NCI-H146 treated with DMSO at 0.1 percent for 48 hours (cell line): ENCODE measurements around the gene FBXO38.
"Not testable (repeated sequence)": the region's sequence is repeated elsewhere in the genome, so short reads cannot be mapped to it uniquely, and the experiment has no call there.

ENCODE experiments used
- DNase-seq: peaks from one replicate; lab custom pipeline; 2025; ENCODE audit not compliant: unreplicated experiment; lab: John Stamatoyannopoulos, UW

FBXO38 gene

GRCh38 chr5:148426514-148426913 is 42.8 kb downstream of the FBXO38 start:
- DNase-seq = no peak

GRCh38 chr5:148427370-148428042 is 43.7 kb downstream of the FBXO38 start:
- DNase-seq = no peak

- DNase-seq = no peak
Measured at GRCh38 chr5:148428848-148429247, 45.1 kb downstream of the FBXO38 start.

GRCh38 chr5:148433826-148434225 is 50.1 kb downstream of the FBXO38 start:
- DNase-seq = no peak

GRCh38 chr5:148436029-148436428 is 52.3 kb downstream of the FBXO38 start:
- no peak for DNase-seq

GRCh38 chr5:148437249-148437648 is 53.5 kb downstream of the FBXO38 start:
- DNase-seq = no peak

GRCh38 chr5:148438933-148439332 is 55.2 kb downstream of the FBXO38 start:
- DNase-seq = no peak

GRCh38 chr5:148443241-148443640 is 59.5 kb downstream of the FBXO38 start:
- DNase-seq = no peak

- no peak for DNase-seq
Measured at GRCh38 chr5:148443998-148444397, 60.2 kb downstream of the FBXO38 start.

- no peak for DNase-seq
Measured at GRCh38 chr5:148445578-148445977, 61.8 kb downstream of the FBXO38 start.

- no peak for DNase-seq
Measured at GRCh38 chr5:148446611-148447010, 62.9 kb downstream of the FBXO38 start.

GRCh38 chr5:148452499-148453193 is 68.9 kb downstream of the FBXO38 start:
- DNase-seq = no peak

- DNase-seq = no peak
Measured at GRCh38 chr5:148454576-148454975, 70.8 kb downstream of the FBXO38 start.

- DNase-seq = no peak
Measured at GRCh38 chr5:148455185-148455584, 71.4 kb downstream of the FBXO38 start.

GRCh38 chr5:148457183-148457620 is 73.4 kb downstream of the FBXO38 start:
- DNase-seq = peak; percentile 67

GRCh38 chr5:148458036-148458888 is 74.5 kb downstream of the FBXO38 start:
- DNase-seq = no peak

- DNase-seq = no peak
Measured at GRCh38 chr5:148459669-148460068, 75.9 kb downstream of the FBXO38 start.

GRCh38 chr5:148465381-148466235 is 81.8 kb downstream of the FBXO38 start:
- no peak for DNase-seq

- DNase-seq = no peak
Measured at GRCh38 chr5:148466236-148466580, 82.5 kb downstream of the FBXO38 start.

- no peak for DNase-seq
Measured at GRCh38 chr5:148467958-148468357, 84.2 kb downstream of the FBXO38 start.

GRCh38 chr5:148468746-148469145 is 85.0 kb downstream of the FBXO38 start:
- not testable (repeated sequence) for DNase-seq
